CD4-positive, alpha-beta memory T cell (primary cell): ENCODE data around the gene BORCS5. TPM values are rescaled to one million over a fixed set of nuclear protein-coding genes. Genes with fewer than 3 reads are reported as not detected.

ENCODE experiments used
- CTCF ChIA-PET: fragments of 350-600 bp; sonication (Branson Sonifier 250); formaldehyde crosslinking; loops from one replicate; lab custom pipeline; 2021; ENCODE audit warnings: inconsistent platforms; ENCODE audit not compliant: partially characterized antibody; lab: Charles Lee
- POLR2A ChIA-PET: fragments of 350-600 bp; sonication (Branson Sonifier 250); formaldehyde crosslinking; loops from one replicate; lab custom pipeline; 2021; ENCODE audit not compliant: partially characterized antibody; lab: Charles Lee
- DNase-seq, 5 donors: peaks; one replicate each; pipeline versions ENCODE4 v3.0.0 to v3.0.0-alpha.2; 2020 to 2022; ENCODE audit warnings: mixed read lengths in 1 of 5
- H3K27ac ChIP-seq: one replicate; pipeline ENCODE4 v1.7.0; 2013; ENCODE audit warnings: low read depth, low read length
- H3K27me3 ChIP-seq: 2 replicates; pipeline ENCODE4 v1.7.0; 2013; ENCODE audit warnings: mild to moderate bottlenecking, low read length, moderate library complexity; ENCODE audit not compliant: insufficient read depth
- H3K36me3 ChIP-seq: 2 replicates; pipeline ENCODE4 v1.7.0; 2013; ENCODE audit warnings: mild to moderate bottlenecking, low read length, moderate library complexity; ENCODE audit not compliant: insufficient read depth
- H3K4me1 ChIP-seq: 2 replicates; pipeline ENCODE4 v1.7.0; 2013; ENCODE audit warnings: mild to moderate bottlenecking, low read length, moderate library complexity; ENCODE audit not compliant: insufficient read depth
- H3K4me3 ChIP-seq, 2 donors: one replicate each; pipeline ENCODE4 v1.7.0; 2013; ENCODE audit warnings: low read length in 2 of 2, mild to moderate bottlenecking in 1 of 2
- H3K9me3 ChIP-seq, 2 donors: one replicate each; pipeline ENCODE4 v1.7.0; 2013; ENCODE audit warnings: low read length in 2 of 2, control low read depth in 1 of 2; ENCODE audit not compliant: control insufficient read depth in 1 of 2
- H3K27ac Mint-ChIP-seq, 7 donors: one replicate each; pipeline ENCODE4 v1.8.0; 2020 to 2021; ENCODE audit warnings: mixed read lengths in 7 of 7, mild to moderate bottlenecking in 6 of 7, inconsistent platforms in 3 of 7, moderate library complexity in 3 of 7
- H3K27me3 Mint-ChIP-seq, 2 donors: one replicate each; pipeline ENCODE4 v1.8.0; 2020 to 2021; ENCODE audit warnings: mixed read lengths in 2 of 2
- H3K36me3 Mint-ChIP-seq, 2 donors: one replicate each; pipeline ENCODE4 v1.8.0; 2020 to 2021; ENCODE audit warnings: mixed read lengths in 2 of 2, inconsistent platforms in 1 of 2, mild to moderate bottlenecking in 1 of 2
- H3K4me1 Mint-ChIP-seq, 4 donors: one replicate each; pipeline ENCODE4 v1.8.0; 2020 to 2021; ENCODE audit warnings: mixed read lengths in 4 of 4, mild to moderate bottlenecking in 1 of 4
- H3K4me3 Mint-ChIP-seq, 8 donors: one replicate each; pipeline ENCODE4 v1.8.0; 2020 to 2021; ENCODE audit warnings: mixed read lengths in 8 of 8, mild to moderate bottlenecking in 7 of 8, moderate library complexity in 6 of 8, inconsistent platforms in 3 of 8
- H3K9me3 Mint-ChIP-seq, 8 donors: one replicate each; pipeline ENCODE4 v1.8.0; 2020 to 2021; ENCODE audit warnings: mixed read lengths in 8 of 8, mild to moderate bottlenecking in 5 of 8, inconsistent platforms in 3 of 8, moderate library complexity in 1 of 8
- intact Hi-C: fragments of 100-400 bp; cut with micrococcal nuclease; formaldehyde crosslinking; loops from one replicate; pipeline ENCODE4 v1.15.1; 2023
- polyA plus RNA-seq, 2 donors: library from polyadenylated mRNA; unstranded; fragments of 300-500 nt; fragmentation: Illumina TruSeq; gene quantifications; one replicate each; pipeline ENCODE4 v1.2.3, GENCODE V29; 2021
- total RNA-seq, 2 experiments: library from RNA; stranded (reverse); gene quantifications; one replicate each; pipeline ENCODE4 v1.2.3, GENCODE V29; 2021

BORCS5 gene
- total and polyA plus RNA-seq, 4 experiments from 2014 or later = 21.3 to 28.1 (median 27.2) TPM

- H3K9me3 Mint-ChIP-seq = no peaks in the 10 kb centered on the region
- H3K36me3 Mint-ChIP-seq = peaks cover 32 to 40% of the 10 kb centered on the region in 2 donors
- Histone ChIP-seq H3K36me3 (peaks cover 4% of the 10 kb centered on the region), H3K9me3 (no peaks in the 10 kb centered on the region), H3K27ac (no peak overlapping the region), H3K4me3 (no peak overlapping the region), H3K4me1 (peaks cover 39% of the 10 kb centered on the region), H3K27me3 (no peaks in the 10 kb centered on the region)
- H3K4me1 Mint-ChIP-seq = peaks cover 45 to 59% (median 51%) of the 10 kb centered on the region in 4 donors
- peak overlapping the region in 4 of 7 donors; percentile 31 to 61 (median 46) for H3K27ac Mint-ChIP-seq
- peak overlapping the region in 2 of 8 donors; percentile 4 to 21 for H3K4me3 Mint-ChIP-seq
- intact Hi-C loops = no loop called here
- no peak for DNase-seq
- H3K27me3 Mint-ChIP-seq = no peaks in the 10 kb centered on the region
- CTCF ChIA-PET = interaction anchor here (0.6 to 3.1 kb wide), 4 partner anchors 12 to 372 kb away, joined by 3 to 16 read pairs (median 3); no protein-coding TSS in a partner anchor
- POLR2A ChIA-PET = interaction anchor here (1.0 to 4.3 kb wide), 3 partner anchors 8 to 371 kb away, joined by 3 to 50 read pairs (median 3); partner anchors contain the start of gene BORCS5
These were observed 8.5 kb downstream of the BORCS5 start for GRCh38 chr12:12365446-12365802.

GRCh38 chr12:12365931-12366431 lies 9.1 kb downstream of the BORCS5 start:
- Mint-ChIP-seq H3K4me3 (peak overlapping the region in 5 of 8 donors; percentile 9 to 21 (median 14)), H3K27ac (peak overlapping the region in 4 of 7 donors; percentile 31 to 75 (median 45)), H3K36me3 (peaks cover 31 to 45% of the 10 kb centered on the region in 2 donors)

GRCh38 chr12:12366701-12367481 lies 10.0 kb downstream of the BORCS5 start:
- Histone ChIP-seq H3K9me3 (no peaks in the 10 kb centered on the region), H3K4me3 (no peak overlapping the region), H3K36me3 (peaks cover 4% of the 10 kb centered on the region), H3K4me1 (peaks cover 32% of the 10 kb centered on the region), H3K27ac (no peak overlapping the region), H3K27me3 (no peaks in the 10 kb centered on the region)
- Mint-ChIP-seq H3K9me3 (no peaks in the 10 kb centered on the region), H3K27me3 (no peaks in the 10 kb centered on the region), H3K4me1 (peaks cover 38 to 47% (median 44%) of the 10 kb centered on the region in 4 donors), H3K36me3 (peaks cover 30 to 47% of the 10 kb centered on the region in 2 donors), H3K4me3 (peak overlapping the region in 1 of 8 donors; percentile 13), H3K27ac (peak overlapping the region in 3 of 7 donors; percentile 19 to 59 (median 34))
- POLR2A ChIA-PET = interaction anchor here (0.8 to 4.3 kb wide), 4 partner anchors 10 to 370 kb away, joined by 3 to 50 read pairs (median 4); partner anchors contain the start of gene BORCS5
- CTCF ChIA-PET = interaction anchor here (0.7 to 3.7 kb wide), 7 partner anchors 9 to 420 kb away, joined by 3 to 25 read pairs (median 7); partner anchors contain the start of gene BORCS5
- intact Hi-C loops = no loop called here
- no peak for DNase-seq

More at GRCh38 chr12:12365931-12366431, 9.1 kb downstream of the BORCS5 start:
- Histone ChIP-seq H3K9me3 (no peaks in the 10 kb centered on the region), H3K4me3 (no peak overlapping the region), H3K4me1 (peaks cover 39% of the 10 kb centered on the region), H3K27ac (no peak overlapping the region), H3K27me3 (no peaks in the 10 kb centered on the region), H3K36me3 (peaks cover 4% of the 10 kb centered on the region)
- Mint-ChIP-seq H3K27me3 (no peaks in the 10 kb centered on the region), H3K4me1 (peaks cover 45 to 56% (median 50%) of the 10 kb centered on the region in 4 donors), H3K9me3 (no peaks in the 10 kb centered on the region)
- POLR2A ChIA-PET = interaction anchor here (1.0 to 4.3 kb wide), 3 partner anchors 9 to 370 kb away, joined by 3 to 50 read pairs (median 3); partner anchors contain the start of gene BORCS5
- intact Hi-C loops = no loop called here
- CTCF ChIA-PET = interaction anchor here (0.6 to 3.7 kb wide), 5 partner anchors 8 to 371 kb away, joined by 3 to 25 read pairs (median 3); partner anchors contain the start of gene BORCS5
- no peak for DNase-seq

- Histone ChIP-seq H3K4me3 (no peak overlapping the region), H3K9me3 (no peaks in the 10 kb centered on the region), H3K4me1 (peaks cover 28% of the 10 kb centered on the region), H3K27ac (no peak overlapping the region), H3K36me3 (peaks cover 7% of the 10 kb centered on the region), H3K27me3 (no peaks in the 10 kb centered on the region)
- H3K27me3 Mint-ChIP-seq = no peaks in the 10 kb centered on the region
- POLR2A ChIA-PET = interaction anchor here (0.8 to 4.3 kb wide), 5 partner anchors 10 to 369 kb away, joined by 3 to 50 read pairs (median 4); partner anchors contain the start of genes BORCS5 and MANSC1
- H3K4me3 Mint-ChIP-seq = peak overlapping the region in 6 of 8 donors; percentile 0 to 31 (median 2)
- no peak for DNase-seq
- H3K9me3 Mint-ChIP-seq = no peaks in the 10 kb centered on the region
- CTCF ChIA-PET = interaction anchor here (0.7 to 3.7 kb wide), 7 partner anchors 9 to 419 kb away, joined by 3 to 25 read pairs (median 7); partner anchors contain the start of gene BORCS5
- H3K4me1 Mint-ChIP-seq = peaks cover 37 to 42% (median 41%) of the 10 kb centered on the region in 4 donors
- intact Hi-C loops = no loop called here
- H3K27ac Mint-ChIP-seq = peak overlapping the region in 4 of 7 donors; percentile 29 to 61 (median 48)
- peaks cover 26 to 45% of the 10 kb centered on the region in 2 donors for H3K36me3 Mint-ChIP-seq
These were observed 10.7 kb downstream of the BORCS5 start for GRCh38 chr12:12367482-12367998.

GRCh38 chr12:12372946-12373722 lies 16.3 kb downstream of the BORCS5 start:
- Mint-ChIP-seq H3K4me1 (peaks cover 23 to 28% (median 25%) of the 10 kb centered on the region in 4 donors), H3K27ac (peak overlapping the region; percentile 13 to 81 (median 39))

More at GRCh38 chr12:12372946-12373722, 16.3 kb downstream of the BORCS5 start:
- intact Hi-C loops = no loop called here
- no peak for DNase-seq
- Histone ChIP-seq H3K27me3 (no peaks in the 10 kb centered on the region), H3K27ac (no peak overlapping the region), H3K9me3 (no peaks in the 10 kb centered on the region), H3K4me3 (no peak overlapping the region), H3K36me3 (peaks cover 15% of the 10 kb centered on the region), H3K4me1 (peaks cover 19% of the 10 kb centered on the region)
- Mint-ChIP-seq H3K9me3 (no peaks in the 10 kb centered on the region), H3K36me3 (peaks cover 31 to 50% of the 10 kb centered on the region in 2 donors), H3K4me3 (no peak overlapping the region), H3K27me3 (no peaks in the 10 kb centered on the region)
- CTCF ChIA-PET = interaction anchor here (1.6 to 7.5 kb wide), 3 partner anchors 108 to 364 kb away, joined by 3 to 150 read pairs (median 74); no protein-coding TSS in a partner anchor
- POLR2A ChIA-PET = no interaction called here
